NCI-H1436 (cell line): Measurements from ENCODE around the gene ZDBF2.
"Not testable (repeated sequence)": the region's sequence is repeated elsewhere in the genome, so short reads cannot be mapped to it uniquely, and the experiment has no call there.

ENCODE experiments used
- DNase-seq: peaks from one replicate; lab custom pipeline; 2025; lab: John Stamatoyannopoulos, UW

ZDBF2 gene

DNA sequence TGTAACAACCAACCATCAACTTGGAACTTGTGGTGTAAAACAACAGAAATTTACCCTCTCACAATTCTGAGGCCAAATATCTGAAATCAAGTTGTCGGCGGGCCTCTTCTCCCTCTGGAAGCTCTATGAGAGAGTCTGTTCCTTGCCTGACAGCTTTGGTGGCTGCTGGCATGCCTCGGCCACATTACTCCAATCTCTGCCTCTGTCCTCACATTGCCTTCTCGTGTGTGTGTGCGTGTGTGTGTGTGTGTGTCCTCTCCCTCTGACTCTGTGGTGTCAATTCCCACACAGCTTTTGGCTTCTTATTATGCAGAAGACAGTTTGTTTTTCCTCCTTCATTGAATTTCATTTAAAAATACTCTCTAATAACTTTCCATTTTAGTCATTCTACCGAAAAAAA, 50.4 kb downstream of the ZDBF2 start:
- DNase-seq = no peak

DNA sequence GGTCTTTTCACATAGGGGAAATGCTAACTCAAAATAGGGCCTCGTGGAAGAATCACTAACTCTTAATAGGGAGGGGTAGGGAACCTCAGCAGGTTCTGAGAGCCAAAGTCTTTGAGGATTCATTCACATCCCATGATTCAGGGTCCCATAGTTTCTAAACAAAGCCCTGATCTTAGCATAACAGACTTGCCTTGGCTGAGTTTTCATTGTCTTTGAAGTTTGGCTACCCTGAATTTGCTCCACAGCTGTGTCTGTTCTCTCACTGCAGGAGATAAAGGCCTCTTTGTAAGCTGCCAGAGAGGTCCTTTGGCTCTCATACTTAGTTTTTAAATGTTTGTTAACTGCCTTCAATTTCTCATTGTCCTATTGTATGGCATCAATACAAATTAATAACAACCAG, 54.5 kb downstream of the ZDBF2 start:
- no peak for DNase-seq

DNA sequence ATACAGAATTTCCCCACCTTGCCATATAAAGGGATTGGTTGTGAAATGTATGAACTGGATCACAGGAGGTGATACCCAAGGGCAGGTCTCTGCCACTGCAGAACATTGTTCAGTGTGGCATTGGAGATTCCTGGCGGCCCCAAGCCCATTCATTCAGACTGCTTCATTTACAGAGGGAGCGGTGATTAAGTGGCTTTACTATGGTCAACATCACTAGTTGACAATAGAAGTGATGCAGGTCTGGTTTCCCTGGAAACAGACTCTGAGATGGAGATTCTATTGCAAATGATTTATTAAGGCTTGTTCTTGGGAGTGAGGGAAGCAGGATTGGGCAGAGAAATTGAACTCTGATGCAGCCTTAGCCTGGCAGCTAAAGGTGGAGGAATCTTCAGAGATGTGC, 62.4 kb downstream of the ZDBF2 start:
- DNase-seq = no peak

- DNase-seq = no peak
These were observed 63.5 kb downstream of the ZDBF2 start for GRCh38 chr2:206337956-206338355.

GRCh38 chr2:206341396-206341795, 66.9 kb downstream of the ZDBF2 start:
- DNase-seq = no peak

DNA sequence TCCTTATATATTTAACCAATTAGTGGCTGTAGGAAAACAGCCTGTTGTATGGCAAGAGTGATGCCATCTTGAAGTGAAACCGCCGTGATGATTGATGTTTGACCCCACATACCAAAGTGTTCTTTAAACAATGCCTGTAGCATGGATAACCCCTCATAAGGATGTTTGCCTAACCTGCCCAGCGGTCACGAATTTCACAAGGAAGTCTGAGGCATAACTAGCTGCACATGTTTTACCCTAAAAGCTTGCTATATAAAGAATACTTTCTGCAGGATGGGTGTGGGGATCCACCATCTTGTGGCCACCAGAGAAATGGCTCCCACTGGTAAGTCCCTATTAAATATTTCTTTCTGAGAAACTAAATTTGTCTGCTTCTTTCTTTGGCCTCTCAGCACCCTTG, 68.7 kb downstream of the ZDBF2 start:
- no peak for DNase-seq

DNA sequence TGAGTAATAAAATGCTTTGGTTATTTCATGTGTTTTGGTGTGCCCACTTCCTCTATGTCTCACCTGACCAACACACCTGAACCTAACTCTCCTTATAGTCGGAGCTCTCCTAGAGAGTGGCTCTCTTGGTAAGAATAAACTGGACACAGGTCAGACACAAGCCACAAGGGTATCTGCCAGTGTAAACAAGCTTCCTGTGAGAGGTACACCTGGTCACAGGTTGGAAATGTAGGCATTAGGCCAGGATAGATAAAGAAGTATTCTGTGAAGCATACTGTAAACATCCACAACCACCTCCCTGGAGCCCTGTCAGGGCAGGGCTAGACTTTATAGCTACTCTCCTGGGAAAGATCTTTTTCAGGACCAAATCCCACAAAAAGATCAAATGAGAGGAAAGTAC, 69.4 kb downstream of the ZDBF2 start:
- no peak for DNase-seq

DNA sequence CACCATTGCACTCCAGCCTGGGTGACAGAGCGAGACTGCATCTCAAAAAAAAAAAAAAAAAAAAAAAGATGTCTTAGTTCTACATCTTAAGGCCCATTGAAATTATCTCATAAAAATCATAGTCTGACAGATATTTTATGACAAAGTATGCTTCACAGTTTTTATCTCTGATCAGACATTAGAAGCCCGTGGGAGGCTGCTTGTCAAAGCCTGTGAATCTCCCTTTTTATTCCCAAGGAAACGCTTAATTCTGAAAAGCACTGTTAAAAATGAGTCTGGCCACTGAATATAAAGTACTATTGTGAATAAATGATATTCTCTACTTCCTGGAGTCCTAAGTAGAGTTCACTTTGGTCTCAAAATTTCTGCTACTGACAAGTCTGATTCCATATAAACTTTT, 71.1 kb downstream of the ZDBF2 start:
- DNase-seq = no peak

DNA sequence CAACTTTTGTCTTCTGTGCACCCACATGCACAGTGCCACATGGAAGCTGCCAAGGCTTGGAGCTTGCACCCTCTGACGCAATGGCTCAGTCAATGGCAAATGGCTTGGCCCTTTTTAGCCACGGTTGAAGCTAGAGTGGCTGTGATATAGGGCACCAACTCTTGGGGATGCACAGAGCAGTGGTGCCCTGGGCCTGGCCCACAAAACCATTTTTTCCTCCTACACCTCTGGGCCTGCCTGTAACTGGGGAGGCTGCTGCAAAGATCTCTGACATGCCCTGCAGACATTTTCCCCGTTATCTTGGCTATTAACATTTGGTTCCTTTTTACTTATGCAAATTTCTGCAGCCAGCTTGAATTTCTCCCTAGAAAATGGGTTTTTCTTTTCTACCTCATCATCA, 74.9 kb downstream of the ZDBF2 start:
- no peak for DNase-seq

DNA sequence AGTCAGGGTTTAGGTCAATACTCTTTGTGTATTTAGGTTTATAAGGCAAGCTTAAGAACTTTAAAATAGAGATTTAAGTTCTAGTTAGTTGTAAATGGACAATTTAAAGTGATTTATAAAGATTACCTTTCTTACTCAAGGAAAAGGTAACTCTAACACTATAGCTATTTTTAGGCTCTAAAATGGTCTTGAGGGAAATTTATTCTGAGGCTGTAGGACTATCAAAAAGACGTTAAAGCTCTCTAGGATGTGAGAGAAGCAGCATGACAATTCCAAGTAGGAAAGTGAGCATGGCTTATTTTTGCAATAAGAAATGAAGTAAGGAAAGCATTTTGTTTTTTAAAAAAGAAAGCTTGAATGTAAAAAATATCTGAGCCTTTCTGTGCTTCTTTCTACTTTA, 78.1 kb downstream of the ZDBF2 start:
- DNase-seq = no peak

DNA sequence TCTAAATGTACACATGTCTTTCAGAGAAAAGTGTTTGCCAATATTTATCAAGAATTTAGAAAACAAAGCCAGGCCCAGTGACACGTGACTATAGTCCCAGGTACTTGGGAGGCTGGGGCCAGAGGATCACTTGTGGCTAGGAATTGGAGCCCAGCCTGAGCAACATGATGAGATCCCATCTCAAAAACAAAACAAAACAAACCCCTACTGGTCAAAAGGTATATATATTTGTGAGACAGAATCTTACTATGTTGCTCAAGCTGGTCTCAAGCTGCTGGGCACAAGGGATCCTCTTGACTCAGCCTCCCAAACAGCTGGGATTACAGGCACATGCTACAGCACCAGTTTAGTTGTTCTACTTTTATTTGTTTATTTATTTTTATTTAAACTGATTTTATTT, 79.2 kb downstream of the ZDBF2 start:
- no peak for DNase-seq

GRCh38 chr2:206354129-206354528, 79.7 kb downstream of the ZDBF2 start:
- DNase-seq = no peak

- DNase-seq = not testable (repeated sequence)
These were observed 82.4 kb downstream of the ZDBF2 start for GRCh38 chr2:206356840-206357239.

- DNase-seq = not testable (repeated sequence)
These were observed 86.4 kb downstream of the ZDBF2 start for GRCh38 chr2:206360840-206361239.

DNA sequence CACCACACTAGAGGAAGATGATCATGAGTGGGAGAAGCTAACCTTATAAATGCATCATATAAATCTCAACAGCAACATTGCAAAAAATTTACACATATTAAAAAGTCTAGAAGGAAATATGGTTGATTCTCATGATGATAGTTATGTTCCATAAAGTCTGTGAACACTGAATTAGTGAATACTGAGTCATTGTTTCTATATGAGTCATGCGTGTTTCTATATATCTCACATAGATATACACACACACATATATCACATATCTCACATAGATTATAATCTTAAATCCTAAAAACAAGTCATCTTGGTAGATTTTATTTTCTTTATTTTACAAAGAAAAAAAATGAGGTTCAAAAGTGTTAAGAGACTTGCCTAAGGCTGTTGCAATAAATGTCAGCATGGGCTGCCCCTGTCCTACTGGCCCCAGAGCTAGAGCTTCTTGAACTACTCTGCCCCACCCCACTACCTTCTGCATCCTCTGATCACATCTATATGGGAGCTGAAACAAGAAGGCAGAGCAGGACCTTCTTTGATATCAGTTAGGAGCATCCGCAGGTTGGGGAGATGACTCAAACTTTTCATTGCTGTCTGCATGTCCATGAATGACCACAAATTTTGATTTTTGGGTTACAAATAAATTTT, 87.1 kb downstream of the ZDBF2 start:
- no peak for DNase-seq
